Fibroblast of skin of scalp (primary cell): ENCODE measurements around the gene AHNAK. TPM values are rescaled to one million over a fixed set of nuclear protein-coding genes. Genes with fewer than 3 reads are reported as not detected.
"Not testable (repeated sequence)": the region's sequence is repeated elsewhere in the genome, so short reads cannot be mapped to it uniquely, and the experiment has no call there.

ENCODE experiments used
- DNase-seq: peaks from one replicate; pipeline ENCODE4 v3.0.0-alpha.2; 2013
- polyA plus RNA-seq, 2 experiments: library from polyadenylated mRNA; unstranded; fragments of 120-200 nt; gene quantifications; one replicate each; pipeline ENCODE4 v1.2.1, GENCODE V29; 2013; ENCODE audit not compliant: insufficient read length in 2 of 2

AHNAK gene, protein sequence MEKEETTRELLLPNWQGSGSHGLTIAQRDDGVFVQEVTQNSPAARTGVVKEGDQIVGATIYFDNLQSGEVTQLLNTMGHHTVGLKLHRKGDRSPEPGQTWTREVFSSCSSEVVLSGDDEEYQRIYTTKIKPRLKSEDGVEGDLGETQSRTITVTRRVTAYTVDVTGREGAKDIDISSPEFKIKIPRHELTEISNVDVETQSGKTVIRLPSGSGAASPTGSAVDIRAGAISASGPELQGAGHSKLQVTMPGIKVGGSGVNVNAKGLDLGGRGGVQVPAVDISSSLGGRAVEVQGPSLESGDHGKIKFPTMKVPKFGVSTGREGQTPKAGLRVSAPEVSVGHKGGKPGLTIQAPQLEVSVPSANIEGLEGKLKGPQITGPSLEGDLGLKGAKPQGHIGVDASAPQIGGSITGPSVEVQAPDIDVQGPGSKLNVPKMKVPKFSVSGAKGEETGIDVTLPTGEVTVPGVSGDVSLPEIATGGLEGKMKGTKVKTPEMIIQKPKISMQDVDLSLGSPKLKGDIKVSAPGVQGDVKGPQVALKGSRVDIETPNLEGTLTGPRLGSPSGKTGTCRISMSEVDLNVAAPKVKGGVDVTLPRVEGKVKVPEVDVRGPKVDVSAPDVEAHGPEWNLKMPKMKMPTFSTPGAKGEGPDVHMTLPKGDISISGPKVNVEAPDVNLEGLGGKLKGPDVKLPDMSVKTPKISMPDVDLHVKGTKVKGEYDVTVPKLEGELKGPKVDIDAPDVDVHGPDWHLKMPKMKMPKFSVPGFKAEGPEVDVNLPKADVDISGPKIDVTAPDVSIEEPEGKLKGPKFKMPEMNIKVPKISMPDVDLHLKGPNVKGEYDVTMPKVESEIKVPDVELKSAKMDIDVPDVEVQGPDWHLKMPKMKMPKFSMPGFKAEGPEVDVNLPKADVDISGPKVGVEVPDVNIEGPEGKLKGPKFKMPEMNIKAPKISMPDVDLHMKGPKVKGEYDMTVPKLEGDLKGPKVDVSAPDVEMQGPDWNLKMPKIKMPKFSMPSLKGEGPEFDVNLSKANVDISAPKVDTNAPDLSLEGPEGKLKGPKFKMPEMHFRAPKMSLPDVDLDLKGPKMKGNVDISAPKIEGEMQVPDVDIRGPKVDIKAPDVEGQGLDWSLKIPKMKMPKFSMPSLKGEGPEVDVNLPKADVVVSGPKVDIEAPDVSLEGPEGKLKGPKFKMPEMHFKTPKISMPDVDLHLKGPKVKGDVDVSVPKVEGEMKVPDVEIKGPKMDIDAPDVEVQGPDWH (N-terminal part only)
- 299 TPM for polyA plus RNA-seq (2013, experiment 1 of 2; ENCODE audit: insufficient read length)
- polyA plus RNA-seq (2013, experiment 2 of 2; ENCODE audit: insufficient read length): 302 TPM

DNA sequence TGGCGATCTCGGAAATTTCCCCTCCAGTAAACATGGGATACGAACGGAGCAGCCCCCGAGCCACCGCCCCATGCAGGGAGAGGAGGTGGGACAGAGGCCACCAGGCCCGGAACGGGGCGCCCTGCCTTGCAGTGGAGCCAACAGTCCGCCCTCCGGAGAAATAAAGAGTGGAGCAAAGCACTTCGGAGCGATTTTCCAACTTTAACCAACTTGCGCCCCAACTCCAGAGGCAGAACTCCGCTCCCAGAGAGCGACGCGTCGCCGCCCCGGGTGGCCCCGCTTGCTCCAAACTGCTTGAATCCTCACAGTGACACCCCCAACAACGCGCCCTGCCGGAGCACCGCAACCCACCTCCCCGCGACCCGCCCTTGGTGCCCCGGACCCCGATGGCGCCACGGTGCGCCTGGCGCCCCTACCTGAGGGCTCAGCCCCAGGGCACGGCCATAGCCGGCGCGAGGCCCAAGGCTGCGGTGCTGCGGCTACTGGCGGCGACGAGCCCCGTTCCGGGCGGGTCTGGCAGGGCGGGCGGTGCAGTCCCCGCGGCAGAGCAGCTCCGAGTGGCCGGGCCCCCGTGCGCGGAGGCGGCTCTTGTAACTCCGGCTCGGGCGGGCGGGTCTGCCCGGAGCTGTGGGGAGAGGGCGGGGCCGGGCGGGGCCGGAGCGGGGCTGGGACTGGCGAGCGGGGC is at the start of gene AHNAK:
AHNAK (minus strand) TSS at position 563 of the 685 bp plus-strand sequence. CDS start 10,708 bp downstream, outside the sequence.
- peak; percentile 68 for DNase-seq

GRCh38 chr11:62595124-62595523 is 48.5 kb upstream of the AHNAK start:
- no peak for DNase-seq

- peak; percentile 80 for DNase-seq
Measured at GRCh38 chr11:62593434-62594044, 46.9 kb upstream of the AHNAK start.

GRCh38 chr11:62592989-62593421 is 46.4 kb upstream of the AHNAK start:
- no peak for DNase-seq

- DNase-seq: no peak
Measured at GRCh38 chr11:62592146-62592815, 45.7 kb upstream of the AHNAK start.

GRCh38 chr11:62591448-62592145 is 45.0 kb upstream of the AHNAK start, which contains the start of gene TUT1:
Gene TUT1 (minus strand): TSS chr11:62591523. CDS start chr11:62591485, 38 bp downstream.
- DNase-seq: peak; percentile 99

GRCh38 chr11:62588966-62589637 is 42.5 kb upstream of the AHNAK start:
- no peak for DNase-seq

DNA sequence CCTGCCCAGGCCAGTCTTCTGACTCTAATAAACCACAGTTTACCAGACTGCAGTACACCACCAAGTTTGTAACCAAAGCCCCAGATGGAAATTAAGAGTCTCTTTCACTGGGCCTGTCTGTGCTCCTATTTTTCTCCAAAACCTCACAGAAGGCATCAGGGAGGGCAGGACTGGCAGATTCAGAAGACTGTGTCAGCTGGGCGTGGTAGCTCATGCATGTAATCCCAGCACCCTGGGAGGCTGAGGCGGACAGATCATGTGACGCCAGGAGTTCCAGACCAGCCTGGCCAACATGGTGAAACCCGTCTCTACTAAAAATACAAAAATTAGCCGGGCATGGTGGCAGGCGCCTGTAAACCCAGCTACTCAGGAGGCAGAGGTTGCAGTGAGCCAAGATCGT is 38.8 kb upstream of the AHNAK start:
- DNase-seq: not testable (repeated sequence)

DNA sequence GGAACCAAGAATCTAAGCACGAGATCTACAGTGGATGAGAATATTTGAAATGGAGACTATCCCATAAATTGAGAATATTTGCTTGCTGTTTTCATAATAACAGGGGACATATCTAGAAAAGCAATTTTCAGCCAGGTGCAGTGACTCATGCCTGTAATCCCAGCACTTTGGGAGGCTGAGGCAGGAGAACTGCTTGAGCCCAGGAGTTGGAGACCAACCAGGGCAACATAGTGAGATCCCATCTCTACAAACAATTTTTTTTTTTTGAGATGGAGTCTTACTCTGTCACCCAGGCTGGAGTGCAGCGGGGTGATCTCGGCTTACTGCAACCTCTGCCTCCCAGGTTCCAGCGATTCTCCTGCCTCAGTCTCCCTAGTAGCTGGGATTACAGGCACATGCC is 35.1 kb upstream of the AHNAK start:
- DNase-seq: not testable (repeated sequence)

- no peak for DNase-seq
Measured at GRCh38 chr11:62580959-62581715, 34.5 kb upstream of the AHNAK start.

DNA sequence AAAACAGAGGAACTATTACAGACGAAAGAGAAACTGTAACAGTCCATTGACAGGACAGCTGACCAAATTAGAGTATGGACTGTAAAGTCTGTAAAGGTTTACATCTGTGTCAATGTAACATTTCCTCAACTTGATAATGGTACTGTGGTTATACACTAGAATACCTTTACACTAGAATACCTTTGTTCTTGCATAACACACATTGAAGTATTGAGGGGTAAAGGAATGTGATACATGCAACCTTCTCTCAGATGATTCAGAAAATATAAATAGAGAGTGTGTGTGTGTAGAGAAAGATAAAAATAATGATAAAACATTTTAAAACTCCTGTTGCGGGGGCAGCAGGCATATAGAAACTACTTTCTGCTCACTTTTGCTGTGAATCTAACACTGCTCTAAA is 32.6 kb upstream of the AHNAK start:
- DNase-seq: no peak

DNA sequence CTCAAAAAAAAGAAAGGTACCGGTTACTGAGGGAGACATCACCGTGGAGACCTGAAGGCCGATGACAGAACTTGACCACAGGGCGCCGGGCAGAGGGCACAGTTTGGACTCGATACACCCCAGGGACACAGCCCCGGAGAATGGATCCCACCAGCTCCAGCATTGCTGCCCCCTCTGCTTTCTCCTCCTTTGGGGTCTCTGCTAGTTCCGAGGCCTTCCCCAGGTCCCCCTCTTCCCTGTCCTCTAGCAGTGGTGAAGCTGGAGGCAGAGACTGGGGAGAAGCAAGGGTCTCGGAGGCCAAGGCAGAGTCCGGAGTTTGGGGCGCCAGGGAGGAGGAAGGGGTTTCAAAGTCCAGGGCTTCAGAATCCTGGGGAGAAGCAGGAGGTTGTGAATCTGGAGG is 31.9 kb upstream of the AHNAK start:
- DNase-seq: no peak

DNA sequence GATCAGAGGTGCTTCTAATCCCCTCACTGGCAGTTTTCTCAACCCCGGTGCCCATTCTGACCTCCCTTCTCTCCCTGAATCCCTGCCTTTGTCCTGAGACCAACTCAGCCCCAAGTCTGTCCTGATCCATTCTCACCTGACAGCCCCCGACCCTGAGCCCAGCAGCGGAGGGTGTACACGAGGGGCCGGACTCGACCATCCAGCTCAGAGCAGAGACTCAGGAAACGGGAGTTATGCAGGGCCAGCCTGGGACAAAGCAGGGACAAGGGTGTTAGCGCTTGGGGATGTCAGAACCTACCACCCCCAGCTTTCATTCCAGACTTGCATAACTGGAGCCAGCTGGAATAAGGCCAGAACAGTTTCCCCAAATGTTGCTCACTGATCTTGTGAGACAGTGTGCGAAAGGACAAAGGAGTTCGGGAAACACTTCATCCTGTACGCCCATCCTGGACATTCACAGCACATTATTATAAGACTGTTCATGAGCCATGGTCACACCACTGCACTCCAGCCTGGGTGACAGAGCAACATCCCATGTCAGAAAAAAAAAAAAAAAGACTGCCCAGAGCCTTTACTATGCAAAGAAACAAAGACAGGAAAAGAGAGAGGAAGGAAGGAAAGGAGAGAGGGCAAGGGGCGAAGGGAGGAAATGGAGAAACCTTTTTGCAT is 30.6 kb upstream of the AHNAK start:
- DNase-seq: no peak

GRCh38 chr11:62575837-62576236 is 29.2 kb upstream of the AHNAK start:
- no peak for DNase-seq

DNA sequence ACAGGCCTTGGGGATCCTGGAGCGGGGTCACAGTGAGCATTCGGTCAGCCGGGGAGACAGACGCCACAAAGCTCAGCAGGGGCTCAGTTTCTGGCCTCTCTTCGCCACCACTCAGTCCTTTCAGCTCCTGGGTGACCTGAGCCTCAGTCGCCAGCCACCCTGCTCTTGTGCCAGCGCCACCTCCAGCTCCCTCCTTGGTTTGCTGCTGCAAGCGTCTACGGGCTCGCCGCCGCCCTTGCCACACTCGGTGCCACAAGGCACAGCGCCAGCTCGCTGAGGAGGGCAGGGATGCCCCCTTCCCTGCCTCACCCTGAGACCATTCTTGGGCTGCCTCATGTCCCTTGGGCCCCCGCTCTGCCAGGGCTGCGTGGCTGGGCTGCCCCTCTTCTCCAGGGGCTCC is 28.6 kb upstream of the AHNAK start:
- no peak for DNase-seq

DNA sequence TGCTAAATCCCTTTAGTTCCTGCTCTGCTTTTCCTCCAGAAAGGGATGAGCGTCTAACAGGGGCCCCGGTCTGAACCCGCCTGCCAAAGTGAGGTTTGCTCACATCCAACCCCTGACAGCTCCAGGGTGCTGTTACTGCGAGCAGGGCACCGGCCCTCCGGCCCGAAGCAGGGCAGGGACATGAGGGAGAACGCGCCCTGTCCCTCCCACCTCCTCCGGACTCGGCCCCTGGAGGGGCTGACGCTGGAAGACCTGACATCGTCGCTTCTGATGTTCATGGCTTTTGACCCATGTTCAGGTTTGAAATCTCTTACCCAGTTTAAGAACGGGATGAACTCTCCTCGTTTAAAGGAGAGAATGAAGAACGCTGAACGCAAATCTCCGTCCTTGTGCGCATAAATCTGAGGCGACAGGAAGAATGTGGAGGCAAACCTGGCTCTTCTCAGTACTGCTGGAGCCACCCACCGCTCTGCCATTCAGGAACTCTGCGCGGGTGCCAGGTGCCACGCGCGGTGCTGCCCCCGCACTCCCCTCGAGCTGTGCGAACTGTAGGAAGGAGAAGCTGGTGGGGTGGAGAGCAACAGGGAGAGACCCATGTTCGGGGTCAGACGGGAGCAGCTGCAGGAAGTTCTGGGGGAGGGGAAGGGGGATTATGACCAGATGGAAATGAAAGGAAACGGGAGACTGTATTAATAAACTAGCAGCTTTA is 27.9 kb upstream of the AHNAK start:
- peak; percentile 30 for DNase-seq

DNA sequence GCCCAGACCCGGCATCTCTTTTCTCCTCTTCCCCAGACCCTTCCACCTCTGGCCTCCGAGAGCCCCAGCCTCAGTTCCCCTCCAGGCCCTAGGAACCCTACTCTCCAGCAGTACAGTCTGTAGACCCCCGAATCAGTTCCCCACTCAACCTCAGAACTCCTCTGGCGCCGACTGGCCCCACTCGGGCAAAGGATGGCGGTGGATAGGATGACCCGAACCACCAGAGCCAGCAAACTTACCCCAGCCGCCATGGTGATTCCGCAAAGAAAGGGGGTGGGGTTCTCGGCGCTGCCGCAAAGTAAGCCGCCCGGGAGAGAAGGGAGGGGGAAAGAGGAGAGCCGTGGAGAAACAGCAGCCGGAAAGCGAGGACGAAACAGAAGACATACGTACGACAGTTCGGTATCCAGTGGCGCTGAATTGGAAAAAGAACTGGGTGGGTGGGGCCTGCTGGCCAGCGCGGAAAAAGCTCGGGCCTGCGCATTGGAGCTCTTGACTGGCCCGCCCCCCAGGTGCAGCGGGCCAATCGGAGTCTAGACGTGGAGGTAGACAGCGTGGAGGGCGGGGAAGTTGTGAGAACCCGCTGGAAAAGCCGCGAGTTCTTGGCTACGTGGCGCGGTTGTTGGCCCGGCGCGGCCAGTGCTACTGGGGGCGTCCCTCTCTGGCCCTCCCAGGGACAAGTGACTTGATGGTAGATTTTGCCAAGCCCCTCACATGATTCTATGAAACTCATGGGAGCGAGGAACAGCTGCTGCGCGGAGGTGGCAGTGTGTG is 27.2 kb upstream of the AHNAK start, which contains the start of gene EEF1G:
EEF1G (minus strand) TSS at position 300 of the 771 bp plus-strand sequence; CDS start at position 251, 49 bp downstream.
- DNase-seq: peak; percentile 100
